NCI-H510A (cell line): ENCODE data around the gene MON2.
"Not testable (repeated sequence)": the region's sequence is repeated elsewhere in the genome, so short reads cannot be mapped to it uniquely, and the experiment has no call there.

Source experiments
- DNase-seq: peaks from one replicate; lab custom pipeline; 2025; lab: John Stamatoyannopoulos, UW

The MON2 gene

GRCh38 chr12:62481843-62482540 is 15.4 kb downstream of the MON2 start:
- DNase-seq = peak; percentile 6

DNA sequence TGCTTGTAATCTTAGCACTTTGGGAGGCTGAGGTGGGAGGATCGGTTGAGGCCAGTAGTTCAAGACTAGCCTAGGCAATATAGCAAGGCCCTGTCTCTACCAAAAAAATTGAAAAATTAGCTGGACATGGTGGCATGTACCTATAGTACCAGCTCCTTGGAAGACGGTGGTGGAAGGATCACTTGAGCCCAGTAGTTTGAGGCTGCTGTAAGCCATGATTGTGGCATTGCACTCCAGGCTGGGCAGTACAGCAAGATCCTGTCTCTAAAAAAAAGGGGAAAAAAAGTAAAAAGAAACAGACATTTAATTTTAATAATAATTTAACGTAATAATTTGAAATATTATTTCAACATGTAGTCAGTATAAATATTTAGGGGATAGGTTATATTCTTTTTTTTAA is 16.1 kb downstream of the MON2 start:
- DNase-seq = no peak

DNA sequence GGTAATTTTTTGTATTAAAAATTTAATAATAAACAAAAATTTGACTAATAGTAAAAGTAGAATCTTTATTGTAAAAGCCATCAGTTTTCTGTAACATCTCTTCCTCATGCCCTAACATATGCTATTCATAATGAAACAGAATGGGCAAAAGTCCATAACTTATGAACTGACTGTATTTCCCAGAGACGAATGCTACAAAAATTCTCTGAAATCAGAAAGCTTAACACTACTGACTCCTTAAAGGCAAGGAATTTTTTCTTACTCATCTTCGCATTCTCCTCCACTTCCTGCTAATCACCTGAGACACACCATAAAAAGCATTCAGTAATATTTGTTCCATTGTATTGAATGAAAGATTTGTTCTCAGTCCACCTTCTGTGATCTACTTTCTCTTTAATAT is 17.6 kb downstream of the MON2 start:
- DNase-seq = no peak

DNA sequence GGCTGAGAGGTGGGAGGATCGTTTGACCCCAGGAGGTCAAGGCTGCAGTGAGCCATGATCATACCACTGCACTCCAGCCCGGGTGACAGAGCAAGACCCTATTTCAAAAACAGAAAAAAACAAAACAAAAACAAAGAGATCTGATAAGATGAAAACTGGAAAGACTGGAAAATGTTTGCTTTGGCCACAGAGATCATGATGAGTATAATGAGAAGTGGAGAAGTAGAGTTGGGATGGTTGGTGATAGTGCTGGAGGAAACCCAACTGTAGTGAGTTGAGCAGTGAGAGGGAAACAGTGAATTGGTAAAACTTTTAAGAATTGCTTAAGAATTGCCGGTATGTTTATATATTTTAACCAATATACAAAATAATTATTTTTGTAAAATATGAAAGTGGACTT is 39.2 kb downstream of the MON2 start:
- DNase-seq = no peak

- DNase-seq = no peak
Observed at GRCh38 chr12:62512901-62513300, 46.3 kb downstream of the MON2 start.

GRCh38 chr12:62514080-62514479 is 47.5 kb downstream of the MON2 start:
- not testable (repeated sequence) for DNase-seq

GRCh38 chr12:62516927-62517326 is 50.3 kb downstream of the MON2 start:
- no peak for DNase-seq

- no peak for DNase-seq
Observed at GRCh38 chr12:62517887-62518286, 51.3 kb downstream of the MON2 start.

- DNase-seq = no peak
Observed at GRCh38 chr12:62519043-62519442, 52.4 kb downstream of the MON2 start.

GRCh38 chr12:62520361-62520760 is 53.7 kb downstream of the MON2 start:
- DNase-seq = no peak

DNA sequence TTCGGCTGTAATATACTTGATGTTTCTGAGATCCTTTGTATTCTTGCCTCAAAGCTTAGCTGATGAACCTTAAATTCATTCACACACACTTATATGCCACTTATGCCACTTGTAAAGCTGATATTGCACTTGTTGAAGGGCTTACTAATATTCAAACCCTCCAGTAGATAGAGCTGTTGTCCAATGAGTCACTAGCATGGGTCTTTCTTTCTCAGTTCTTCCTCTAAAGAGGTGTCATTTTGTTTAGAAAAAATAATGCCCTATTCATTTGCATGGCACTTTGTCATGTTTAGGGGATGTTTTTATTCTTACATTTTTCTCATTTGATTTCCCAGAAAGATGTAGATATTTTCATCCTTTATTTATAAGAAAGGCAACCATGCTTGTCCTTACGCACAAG is 56.4 kb downstream of the MON2 start:
- DNase-seq = no peak

DNA sequence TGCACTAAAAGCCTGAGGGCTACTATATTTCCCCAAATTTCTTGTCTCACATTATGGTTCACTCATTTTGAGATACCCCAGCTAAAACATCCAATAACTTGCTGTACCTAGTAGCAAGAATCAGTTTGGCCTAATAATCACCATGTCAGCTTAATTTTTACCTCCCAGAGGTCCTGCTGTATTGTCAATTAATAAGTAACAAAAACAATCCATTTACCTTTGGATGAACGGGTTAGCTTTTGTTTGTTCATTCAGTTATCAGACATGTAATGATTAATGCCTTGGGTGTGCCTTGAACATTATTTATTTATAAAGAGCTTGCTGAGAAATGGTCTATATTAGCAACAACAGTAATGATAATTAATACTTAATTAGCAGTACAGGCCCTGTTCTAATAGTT is 57.0 kb downstream of the MON2 start:
- no peak for DNase-seq

- DNase-seq = no peak
Observed at GRCh38 chr12:62525271-62525670, 58.6 kb downstream of the MON2 start.

DNA sequence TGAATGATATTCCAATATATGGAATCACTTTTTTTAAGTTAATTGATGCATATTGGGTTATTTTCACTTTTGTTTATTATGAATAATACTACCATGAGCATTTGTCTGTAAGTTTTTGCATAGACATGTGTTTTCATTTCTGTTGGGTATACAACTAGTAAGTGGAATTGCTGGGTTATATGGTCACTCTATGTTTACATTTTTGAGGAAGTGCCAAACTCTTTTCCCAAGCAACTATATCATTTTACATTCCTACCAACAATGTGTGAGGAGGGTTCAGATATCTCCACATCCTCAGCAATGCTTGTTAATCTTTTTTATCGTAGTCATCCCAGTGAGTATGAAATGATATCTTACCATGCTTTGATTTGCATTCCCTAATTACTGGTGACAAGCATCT is 64.0 kb downstream of the MON2 start:
- DNase-seq = no peak

- no peak for DNase-seq
Observed at GRCh38 chr12:62532333-62532732, 65.7 kb downstream of the MON2 start.

GRCh38 chr12:62533087-62533754 is 66.6 kb downstream of the MON2 start:
- DNase-seq = no peak

DNA sequence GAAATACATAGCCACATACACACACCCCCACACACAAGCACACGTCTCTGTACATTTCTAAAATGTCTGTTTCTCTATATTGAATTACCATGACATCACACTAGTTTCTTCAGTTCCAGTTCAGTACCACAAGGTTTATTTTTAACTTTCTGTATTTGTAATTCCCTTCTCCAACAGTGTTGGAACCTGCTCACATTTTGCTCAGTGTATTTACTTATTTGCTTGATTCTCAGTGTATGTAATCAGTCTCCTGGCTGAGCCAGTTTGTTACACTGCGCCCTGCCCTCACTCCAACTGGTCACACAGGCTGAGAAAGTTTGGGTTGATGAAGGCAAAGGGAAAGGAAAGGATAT is 67.1 kb downstream of the MON2 start:
- DNase-seq = no peak

DNA sequence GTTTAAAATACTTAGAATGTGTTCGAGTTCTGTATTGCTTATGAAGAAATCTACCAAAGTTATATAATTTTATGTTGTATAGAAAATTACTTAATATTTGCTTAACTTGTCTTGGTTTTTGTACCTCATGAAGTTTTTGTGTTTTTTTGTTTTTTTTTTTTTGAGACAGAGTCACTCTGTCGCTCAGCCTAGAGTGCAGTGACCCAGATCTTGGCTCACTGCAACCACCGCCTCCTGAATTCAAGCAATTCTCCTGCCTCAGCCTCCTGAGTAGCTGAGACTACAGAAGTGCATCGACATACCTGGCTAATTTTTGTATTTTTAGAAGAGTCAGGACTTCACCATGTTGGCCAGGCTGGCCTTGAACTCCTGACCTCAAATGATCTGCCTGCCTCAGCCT is 69.9 kb downstream of the MON2 start:
- no peak for DNase-seq

DNA sequence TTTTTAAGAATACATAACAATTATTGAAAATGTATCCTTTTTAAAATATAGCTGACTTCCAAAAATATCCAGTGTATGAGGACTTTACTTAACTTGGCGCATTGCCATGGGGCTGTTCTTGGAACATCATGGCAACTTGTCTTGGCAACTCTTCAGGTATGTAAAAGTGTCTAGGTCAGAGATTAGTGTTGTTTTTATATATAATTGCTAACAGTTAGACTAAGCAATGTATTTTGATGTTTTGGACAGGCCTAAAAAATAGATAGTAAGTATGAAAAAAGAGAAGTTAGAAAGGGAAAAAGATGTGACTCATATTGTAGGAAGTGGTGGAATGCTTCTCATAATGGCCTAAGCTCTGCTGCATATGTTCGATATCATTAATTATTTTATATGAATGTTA is 70.9 kb downstream of the MON2 start:
- no peak for DNase-seq

DNA sequence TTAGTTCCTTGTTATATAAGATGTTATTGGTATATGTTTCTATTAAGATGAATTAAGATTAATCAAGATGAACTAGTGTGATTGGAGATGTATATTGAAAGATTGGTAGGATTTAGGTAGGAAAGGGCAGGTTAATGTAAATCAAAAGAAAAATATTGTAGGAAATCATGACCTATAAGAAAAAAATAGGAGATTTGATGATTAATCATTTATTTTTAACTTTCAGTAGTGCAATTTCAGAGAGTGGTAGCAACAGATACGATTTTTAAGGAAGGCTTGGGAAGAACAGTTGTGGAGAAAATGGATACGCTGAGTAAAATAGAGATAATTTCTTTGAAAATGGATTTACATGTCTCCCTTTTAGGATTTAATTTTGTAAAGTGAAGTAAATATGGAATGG is 73.7 kb downstream of the MON2 start:
- DNase-seq = no peak

DNA sequence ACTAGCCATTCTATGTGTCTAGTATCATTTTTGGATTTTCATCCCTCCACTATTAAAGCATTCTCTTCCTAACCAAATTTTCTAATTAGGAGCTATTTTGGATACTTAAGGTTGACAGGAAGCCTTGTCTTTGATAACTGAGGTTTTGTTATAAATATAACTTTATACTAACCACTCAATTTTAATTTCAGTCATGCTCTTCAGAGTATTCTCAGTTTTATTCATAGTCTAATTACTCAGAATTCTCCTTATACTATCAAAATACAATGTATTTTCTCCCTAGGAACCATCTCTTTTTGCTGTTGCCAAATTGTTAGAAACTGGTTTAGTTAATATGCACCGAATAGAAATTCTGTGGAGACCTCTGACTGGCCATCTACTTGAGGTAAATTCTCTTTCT is 76.2 kb downstream of the MON2 start:
- DNase-seq = no peak

- DNase-seq = no peak
Observed at GRCh38 chr12:62543324-62543723, 76.7 kb downstream of the MON2 start.

DNA sequence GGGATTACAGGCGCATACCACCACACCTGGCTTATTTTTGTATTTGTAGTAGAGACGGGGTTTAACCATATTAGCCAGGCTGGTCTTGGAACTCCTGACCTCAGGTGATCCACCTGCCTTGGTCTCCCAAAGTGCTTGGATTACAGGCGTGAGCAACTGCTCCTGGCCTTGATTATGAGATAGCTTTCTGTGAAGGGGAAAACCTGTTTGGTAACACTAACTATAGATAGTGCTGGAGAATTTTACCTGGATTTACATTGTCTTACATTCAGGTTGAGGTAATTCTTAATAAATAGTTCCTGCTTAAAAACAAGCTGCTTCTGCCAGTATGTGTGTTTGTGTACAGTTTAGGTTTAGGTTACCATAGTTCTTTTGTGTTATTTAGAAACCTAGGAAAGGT is 77.1 kb downstream of the MON2 start:
- no peak for DNase-seq

DNA sequence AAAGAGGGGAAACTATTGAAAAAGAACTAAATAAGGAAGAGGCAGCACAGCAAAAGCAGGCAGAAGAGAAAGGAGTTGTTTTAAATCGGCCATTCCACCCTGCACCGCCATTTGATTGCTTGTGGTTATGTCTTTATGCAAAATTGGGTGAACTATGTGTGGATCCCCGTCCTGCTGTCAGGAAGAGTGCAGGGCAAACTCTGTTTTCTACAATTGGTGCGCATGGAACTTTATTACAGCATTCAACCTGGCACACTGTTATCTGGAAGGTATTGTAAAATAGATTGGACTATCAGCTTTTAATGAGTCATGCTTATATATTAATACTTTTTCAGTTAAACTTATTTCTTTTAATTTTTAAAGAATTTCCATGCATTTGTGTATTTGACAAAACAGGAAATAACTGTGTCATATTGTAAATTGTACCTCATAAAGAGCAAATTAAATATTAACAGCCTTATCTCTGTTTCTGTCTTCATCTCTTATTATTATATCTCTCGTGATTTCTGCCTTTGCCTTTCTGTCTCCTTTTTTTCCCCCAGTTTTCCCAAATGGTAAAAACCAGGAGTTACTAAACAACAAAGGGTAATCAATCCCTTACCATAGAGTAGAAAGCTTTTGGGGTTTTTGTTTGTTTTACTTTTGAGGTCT is 86.4 kb downstream of the MON2 start:
- DNase-seq = no peak
